Adrenal gland (tissue), 5 donors: ENCODE measurements around the gene CENPM.
"Not testable (repeated sequence)": the region's sequence is repeated elsewhere in the genome, so short reads cannot be mapped to it uniquely, and the experiment has no call there.

Source experiments
- CTCF ChIP-seq, 6 experiments: fragments of 450-650 bp in 4 of 6; fragments of 200-600 bp in 2 of 6; sonication (generic) in 1 of 6; IDR thresholded peaks; 1 replicate in 5 of 6; 2 replicates in 1 of 6; pipeline versions ENCODE4 v1.5.1 to v1.8.0; 2016 to 2021; ENCODE audit warnings: antibody characterized with exemption in 6 of 6, mild to moderate bottlenecking in 2 of 6, moderate library complexity in 1 of 6
- POLR2A ChIP-seq, 2 donors: fragments of 450-650 bp; IDR thresholded peaks; one replicate each; pipeline ENCODE4 v1.6.1; 2017; ENCODE audit warnings: antibody characterized with exemption in 2 of 2, mild to moderate bottlenecking in 2 of 2, moderate library complexity in 1 of 2
- donor health status: DM: no; HTN: no; CAD: no.

GRCh38 chr22:41948928-41949296 lies 2.0 kb upstream of the CENPM start:
- TF ChIP-seq CTCF, POLR2A (IDR thresholded peaks at IDR 0.05): not testable (repeated sequence)
